Endodermal cell (in vitro differentiated cells): ENCODE measurements around the gene CCP110. TPM values are rescaled to one million over a fixed set of nuclear protein-coding genes. Genes with fewer than 3 reads are reported as not detected.
A peak's percentile ranks its signal among the peaks of the same experiment; 100 is the strongest.

Experiments
- DNase-seq: peaks from one replicate; pipeline ENCODE4 v3.0.0-alpha.2; 2017
- H3K27ac ChIP-seq: 2 replicates; pipeline ENCODE4 v1.5.1; 2013; ENCODE audit warnings: mild to moderate bottlenecking, low read depth, low read length, moderate library complexity
- H3K27me3 ChIP-seq: 2 replicates; pipeline ENCODE4 v1.6.1; 2013; ENCODE audit warnings: mild to moderate bottlenecking, low read length, moderate library complexity; ENCODE audit not compliant: insufficient read depth, control insufficient read depth, poor library complexity, severe bottlenecking
- H3K36me3 ChIP-seq: 2 replicates; pipeline ENCODE4 v1.7.0; 2013; ENCODE audit warnings: mild to moderate bottlenecking, low read length, moderate library complexity; ENCODE audit not compliant: control insufficient read depth, insufficient read depth
- H3K4me1 ChIP-seq: one replicate; pipeline ENCODE4 v1.7.0; 2013; ENCODE audit warnings: low read length; ENCODE audit not compliant: control insufficient read depth, insufficient read depth
- H3K4me3 ChIP-seq: 2 replicates; pipeline ENCODE4 v1.5.1; 2013; ENCODE audit warnings: mild to moderate bottlenecking, low read length, moderate library complexity
- H3K9ac ChIP-seq: 2 replicates; pipeline ENCODE4 v1.6.1; 2013; ENCODE audit warnings: mild to moderate bottlenecking, low read length, moderate library complexity; ENCODE audit not compliant: poor library complexity, severe bottlenecking; ENCODE audit errors: extremely low read depth
- H3K9me3 ChIP-seq: 2 replicates; pipeline ENCODE4 v1.6.1; 2013; ENCODE audit warnings: mild to moderate bottlenecking, low read length, moderate library complexity; ENCODE audit not compliant: control insufficient read depth
- H3K27ac Mint-ChIP-seq: 2 replicates; pipeline ENCODE4 v1.8.0; 2020; ENCODE audit warnings: mixed read lengths
- H3K27me3 Mint-ChIP-seq: 2 replicates; pipeline ENCODE4 v1.8.0; 2021; ENCODE audit warnings: mild to moderate bottlenecking, mixed read lengths; ENCODE audit not compliant: insufficient read depth
- H3K36me3 Mint-ChIP-seq: 2 replicates; pipeline ENCODE4 v1.8.0; 2020; ENCODE audit warnings: low read depth, mixed read lengths
- H3K4me1 Mint-ChIP-seq: 2 replicates; pipeline ENCODE4 v1.8.0; 2020; ENCODE audit warnings: mixed read lengths
- H3K4me3 Mint-ChIP-seq: 2 replicates; pipeline ENCODE4 v1.8.0; 2020; ENCODE audit warnings: mild to moderate bottlenecking, moderate library complexity, mixed read lengths
- H3K9me3 Mint-ChIP-seq: 2 replicates; pipeline ENCODE4 v1.8.0; 2020; ENCODE audit warnings: mild to moderate bottlenecking, mixed read lengths
- CTCF ChIP-seq: fragments of 200-600 bp; sonication (generic); conservative IDR thresholded peaks from 2 replicates; pipeline ENCODE4 v1.5.0; 2021; ENCODE audit warnings: antibody characterized with exemption, mild to moderate bottlenecking
- WGBS, 2 experiments: methylation state at CpG; one replicate each; pipeline versions ENCODE4 v1.1.5 to v1.1.7; 2013; ENCODE audit warnings: missing lambda C conversion rate in 2 of 2, mixed read lengths in 1 of 2; ENCODE audit not compliant: insufficient coverage in 1 of 2, insufficient read length in 1 of 2; 5-methylcytosine and 5-hydroxymethylcytosine counted together
- total RNA-seq, 2 donors: library from RNA; stranded (reverse); fragmentation: NEBNext Ultra II Directional in 1 of 2; extraction: Animal tissue kit (Norgen Biotek cat#: 25700) in 1 of 2; gene quantifications; 2 replicates in 1 of 2; 3 replicates in 1 of 2; pipeline ENCODE4 v1.2.1, GENCODE V29; 2021

CCP110 gene
- total RNA-seq, 2 donors from 2014 or later, result 16.5 to 24.0 TPM

- 21 to 51% methylated on average over 2 to 5 of the region's 5 CpGs for WGBS, 2 experiments
- Histone ChIP-seq H3K4me3 (no peak overlapping the region), H3K4me1 (no peaks in the 10 kb centered on the region), H3K36me3 (peaks cover 55% of the 10 kb centered on the region), H3K9me3 (peaks cover 14% of the 10 kb centered on the region), H3K27me3 (no peaks in the 10 kb centered on the region), H3K27ac (no peak overlapping the region), H3K9ac (no peak overlapping the region)
- DNase-seq, result peak; percentile 54
- Mint-ChIP-seq H3K4me1 (peaks cover 5% of the 10 kb centered on the region), H3K27ac (no peak overlapping the region), H3K36me3 (peaks cover 69% of the 10 kb centered on the region), H3K27me3 (no peaks in the 10 kb centered on the region), H3K4me3 (no peak overlapping the region), H3K9me3 (peaks cover 10% of the 10 kb centered on the region)
- TF ChIP-seq CTCF, result peak; percentile 94
Measured at GRCh38 chr16:19583665-19584300, 60.0 kb downstream of the CCP110 start.

GRCh38 chr16:19588661-19589060 lies 64.9 kb downstream of the CCP110 start:
- 95 to 100% methylated on average over 3 to 4 of the region's 5 CpGs for WGBS, 2 experiments
- Mint-ChIP-seq H3K4me3 (no peak overlapping the region), H3K36me3 (peaks cover 54% of the 10 kb centered on the region), H3K4me1 (peaks cover 3% of the 10 kb centered on the region), H3K9me3 (no peaks in the 10 kb centered on the region), H3K27me3 (no peaks in the 10 kb centered on the region), H3K27ac (no peak overlapping the region)
- H3K9ac ChIP-seq, result no peak overlapping the region
- no peaks in the 10 kb centered on the region for H3K4me1 ChIP-seq
- no peak overlapping the region for H3K27ac ChIP-seq
- no peaks in the 10 kb centered on the region for H3K9me3 ChIP-seq
- TF ChIP-seq CTCF, result no peak
- no peak overlapping the region for H3K4me3 ChIP-seq
- H3K27me3 ChIP-seq, result no peaks in the 10 kb centered on the region
- H3K36me3 ChIP-seq, result peaks cover 24% of the 10 kb centered on the region
- DNase-seq, result no peak

- H3K4me3 ChIP-seq, result no peak overlapping the region
- peaks cover 3% of the 10 kb centered on the region for H3K4me1 ChIP-seq
- peaks cover 3% of the 10 kb centered on the region for H3K4me1 Mint-ChIP-seq
- no peak for TF ChIP-seq CTCF
- H3K27ac Mint-ChIP-seq, result no peak overlapping the region
- no peak for DNase-seq
- no peak overlapping the region for H3K4me3 Mint-ChIP-seq
- H3K36me3 ChIP-seq, result peaks cover 24% of the 10 kb centered on the region
- 92 to 95% methylated on average over 3 to 5 of the region's 5 CpGs for WGBS, 2 experiments
- H3K9ac ChIP-seq, result no peak overlapping the region
- no peak overlapping the region for H3K27ac ChIP-seq
- no peaks in the 10 kb centered on the region for H3K27me3 Mint-ChIP-seq
- H3K9me3 ChIP-seq, result no peaks in the 10 kb centered on the region
- peaks cover 54% of the 10 kb centered on the region for H3K36me3 Mint-ChIP-seq
- H3K9me3 Mint-ChIP-seq, result no peaks in the 10 kb centered on the region
- no peaks in the 10 kb centered on the region for H3K27me3 ChIP-seq
Measured at GRCh38 chr16:19589106-19589505, 65.4 kb downstream of the CCP110 start.
